ENCODE results near the gene IRF2BP2. TPM values are rescaled to one million over a fixed set of nuclear protein-coding genes. Genes with fewer than 3 reads are reported as not detected.

The IRF2BP2 gene
- total and polyA plus RNA-seq, 2 of the 13 experiments (the other 11 are each of a cell fraction or from before 2014, with no cell fraction given), result 140 to 147 TPM

DNA sequence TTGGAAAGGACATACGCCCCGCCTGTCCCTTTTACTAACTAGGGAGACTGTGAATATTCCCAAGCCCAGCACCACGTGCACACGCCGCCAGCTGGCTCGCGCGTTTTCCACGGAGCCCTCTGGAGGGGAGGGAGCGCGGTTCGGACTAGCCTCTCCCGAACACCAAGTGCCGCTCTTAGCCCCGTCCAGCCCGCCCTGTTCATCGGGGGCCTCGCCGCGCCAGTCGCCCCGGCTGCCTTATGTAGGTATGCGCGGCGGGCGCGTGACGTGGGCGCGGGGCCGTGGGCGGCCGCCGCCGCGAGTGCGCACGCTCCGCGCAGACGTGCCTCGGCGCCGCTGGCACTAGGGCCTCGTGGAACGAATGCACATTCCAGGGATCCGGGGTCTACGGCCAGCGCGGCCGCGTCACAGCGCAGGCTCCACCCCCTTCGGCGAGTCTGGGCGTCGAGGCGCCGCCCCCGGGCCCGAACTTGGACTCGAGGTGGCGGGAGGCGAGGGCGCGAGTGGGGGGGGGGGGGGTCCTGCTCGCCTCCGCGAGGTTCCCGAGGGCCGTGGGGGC lies 767 bp upstream of the IRF2BP2 start (continued):
- TF ChIP-seq ZFY (CRISPR knock-in tag; IDR thresholded peaks at IDR 0.05) (peak; percentile 75), DNMT1 (CRISPR knock-in tag; IDR thresholded peaks at IDR 0.05) (no peak), ZNF446 (CRISPR knock-in tag; IDR thresholded peaks at IDR 0.05) (peak; percentile 81), ZSCAN30 (CRISPR knock-in tag; IDR thresholded peaks at IDR 0.05) (peak; percentile 70; the same call in 1 of the 2 replicates), MAFF (IDR thresholded peaks at IDR 0.05; ENCODE audit: low read depth, low read length) (no peak), ZC3H13 (CRISPR knock-in tag; IDR thresholded peaks at IDR 0.05) (peak; percentile 90), ZNF703 (CRISPR knock-in tag; IDR thresholded peaks at IDR 0.05; ENCODE audit: borderline replicate concordance) (no peak), ZNF431 (CRISPR knock-in tag; IDR thresholded peaks at IDR 0.05; ENCODE audit: borderline replicate concordance, low read depth) (peak; percentile 95), REL (CRISPR knock-in tag; conservative IDR thresholded peaks at IDR 0.05) (peak; percentile 86), KDM6A (CRISPR knock-in tag; IDR thresholded peaks at IDR 0.05; ENCODE audit: low read depth) (no peak), SATB2 (CRISPR knock-in tag; IDR thresholded peaks at IDR 0.05) (no peak), ETV5 (CRISPR knock-in tag; IDR thresholded peaks at IDR 0.05; ENCODE audit: borderline replicate concordance) (no peak), CEBPB (IDR thresholded peaks at IDR 0.05; ENCODE audit: borderline replicate concordance, low read depth, low read length) (no peak), ZNF749 (CRISPR knock-in tag; IDR thresholded peaks at IDR 0.05; ENCODE audit: borderline replicate concordance) (no peak; the same call in 1 of the 2 replicates), ISL2 (CRISPR knock-in tag; IDR thresholded peaks at IDR 0.05) (peak; percentile 57; the same call in 1 of the 2 replicates), ZNF776 (CRISPR knock-in tag; IDR thresholded peaks at IDR 0.05) (peak; percentile 81; the same call in 1 of the 2 replicates), ZNF614 (CRISPR knock-in tag; IDR thresholded peaks at IDR 0.05; ENCODE audit: borderline replicate concordance) (no peak), TARDBP (CRISPR knock-in tag; IDR thresholded peaks at IDR 0.05) (peak; percentile 68; the same call in 1 of the 2 replicates)
- TF ChIP-seq, protein P1, sequence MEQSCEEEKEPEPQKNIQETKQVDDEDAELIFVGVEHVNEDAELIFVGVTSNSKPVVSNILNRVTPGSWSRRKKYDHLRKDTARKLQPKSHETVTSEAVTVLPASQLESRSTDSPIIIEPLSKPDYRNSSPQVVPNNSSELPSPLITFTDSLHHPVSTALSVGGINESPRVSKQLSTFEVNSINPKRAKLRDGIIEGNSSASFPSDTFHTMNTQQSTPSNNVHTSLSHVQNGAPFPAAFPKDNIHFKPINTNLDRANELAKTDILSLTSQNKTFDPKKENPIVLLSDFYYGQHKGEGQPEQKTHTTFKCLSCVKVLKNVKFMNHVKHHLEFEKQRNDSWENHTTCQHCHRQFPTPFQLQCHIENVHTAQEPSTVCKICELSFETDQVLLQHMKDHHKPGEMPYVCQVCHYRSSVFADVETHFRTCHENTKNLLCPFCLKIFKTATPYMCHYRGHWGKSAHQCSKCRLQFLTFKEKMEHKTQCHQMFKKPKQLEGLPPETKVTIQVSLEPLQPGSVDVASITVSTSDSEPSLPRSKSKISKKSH (CRISPR knock-in tag; IDR thresholded peaks at IDR 0.05; ENCODE audit: borderline replicate concordance), result peak; percentile 29; the same call in 1 of the 2 replicates
- TF ChIP-seq, protein P2, sequence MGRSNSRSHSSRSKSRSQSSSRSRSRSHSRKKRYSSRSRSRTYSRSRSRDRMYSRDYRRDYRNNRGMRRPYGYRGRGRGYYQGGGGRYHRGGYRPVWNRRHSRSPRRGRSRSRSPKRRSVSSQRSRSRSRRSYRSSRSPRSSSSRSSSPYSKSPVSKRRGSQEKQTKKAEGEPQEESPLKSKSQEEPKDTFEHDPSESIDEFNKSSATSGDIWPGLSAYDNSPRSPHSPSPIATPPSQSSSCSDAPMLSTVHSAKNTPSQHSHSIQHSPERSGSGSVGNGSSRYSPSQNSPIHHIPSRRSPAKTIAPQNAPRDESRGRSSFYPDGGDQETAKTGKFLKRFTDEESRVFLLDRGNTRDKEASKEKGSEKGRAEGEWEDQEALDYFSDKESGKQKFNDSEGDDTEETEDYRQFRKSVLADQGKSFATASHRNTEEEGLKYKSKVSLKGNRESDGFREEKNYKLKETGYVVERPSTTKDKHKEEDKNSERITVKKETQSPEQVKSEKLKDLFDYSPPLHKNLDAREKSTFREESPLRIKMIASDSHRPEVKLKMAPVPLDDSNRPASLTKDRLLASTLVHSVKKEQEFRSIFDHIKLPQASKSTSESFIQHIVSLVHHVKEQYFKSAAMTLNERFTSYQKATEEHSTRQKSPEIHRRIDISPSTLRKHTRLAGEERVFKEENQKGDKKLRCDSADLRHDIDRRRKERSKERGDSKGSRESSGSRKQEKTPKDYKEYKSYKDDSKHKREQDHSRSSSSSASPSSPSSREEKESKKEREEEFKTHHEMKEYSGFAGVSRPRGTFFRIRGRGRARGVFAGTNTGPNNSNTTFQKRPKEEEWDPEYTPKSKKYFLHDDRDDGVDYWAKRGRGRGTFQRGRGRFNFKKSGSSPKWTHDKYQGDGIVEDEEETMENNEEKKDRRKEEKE (IDR thresholded peaks at IDR 0.05), result no peak
- TF ChIP-seq, protein P3, sequence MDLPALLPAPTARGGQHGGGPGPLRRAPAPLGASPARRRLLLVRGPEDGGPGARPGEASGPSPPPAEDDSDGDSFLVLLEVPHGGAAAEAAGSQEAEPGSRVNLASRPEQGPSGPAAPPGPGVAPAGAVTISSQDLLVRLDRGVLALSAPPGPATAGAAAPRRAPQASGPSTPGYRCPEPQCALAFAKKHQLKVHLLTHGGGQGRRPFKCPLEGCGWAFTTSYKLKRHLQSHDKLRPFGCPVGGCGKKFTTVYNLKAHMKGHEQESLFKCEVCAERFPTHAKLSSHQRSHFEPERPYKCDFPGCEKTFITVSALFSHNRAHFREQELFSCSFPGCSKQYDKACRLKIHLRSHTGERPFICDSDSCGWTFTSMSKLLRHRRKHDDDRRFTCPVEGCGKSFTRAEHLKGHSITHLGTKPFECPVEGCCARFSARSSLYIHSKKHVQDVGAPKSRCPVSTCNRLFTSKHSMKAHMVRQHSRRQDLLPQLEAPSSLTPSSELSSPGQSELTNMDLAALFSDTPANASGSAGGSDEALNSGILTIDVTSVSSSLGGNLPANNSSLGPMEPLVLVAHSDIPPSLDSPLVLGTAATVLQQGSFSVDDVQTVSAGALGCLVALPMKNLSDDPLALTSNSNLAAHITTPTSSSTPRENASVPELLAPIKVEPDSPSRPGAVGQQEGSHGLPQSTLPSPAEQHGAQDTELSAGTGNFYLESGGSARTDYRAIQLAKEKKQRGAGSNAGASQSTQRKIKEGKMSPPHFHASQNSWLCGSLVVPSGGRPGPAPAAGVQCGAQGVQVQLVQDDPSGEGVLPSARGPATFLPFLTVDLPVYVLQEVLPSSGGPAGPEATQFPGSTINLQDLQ (CRISPR knock-in tag; IDR thresholded peaks at IDR 0.05), result peak; percentile 90
- TF ChIP-seq, protein P4, sequence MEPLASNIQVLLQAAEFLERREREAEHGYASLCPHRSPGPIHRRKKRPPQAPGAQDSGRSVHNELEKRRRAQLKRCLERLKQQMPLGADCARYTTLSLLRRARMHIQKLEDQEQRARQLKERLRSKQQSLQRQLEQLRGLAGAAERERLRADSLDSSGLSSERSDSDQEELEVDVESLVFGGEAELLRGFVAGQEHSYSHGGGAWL (CRISPR knock-in tag; IDR thresholded peaks at IDR 0.05), result no peak

Data from HepG2 (cell line).